K562 (cell line): ENCODE data around the gene FN1. TPM values are rescaled to one million over a fixed set of nuclear protein-coding genes. Genes with fewer than 3 reads are reported as not detected.

Source experiments
- ATAC-seq: fragments of 200-7000 bp; cut with Tn5 transposase; 3 replicates; pipeline ENCODE4 v1.9.1; 2020; ENCODE audit warnings: moderate library complexity
- BruUV-seq: library from RNA; stranded (reverse); fragments of 400-500 nt; replicated peaks from 2 replicates; lab custom pipeline; 2021; lab: Mats Ljungman, UMichigan
- CTCF ChIA-PET: fragments of 300-600 bp; formaldehyde crosslinking; extraction: SDS; loops from one replicate; lab custom pipeline; 2021; ENCODE audit warnings: low intra/inter-chr PET ratio; lab: Yijun Ruan, JAX
- POLR2A ChIA-PET: fragments of 300-600, 350-650 bp; sonication (Branson Sonifier 250); formaldehyde crosslinking; extraction: SDS; loops from one replicate; lab custom pipeline; 2021; ENCODE audit warnings: antibody characterized with exemption, inconsistent platforms; lab: Yijun Ruan, JAX
- DNase-seq, 4 experiments: peaks; one replicate each; pipeline versions ENCODE4 v3.0.0 to v3.0.0-alpha.2; 2011 to 2018; ENCODE audit warnings: low spot score in 3 of 4, mixed read lengths in 3 of 4; ENCODE audit errors: extremely low read depth in 1 of 4
- FAIRE-seq: peaks from 2 replicates; lab custom pipeline; 2011; peaks lifted over from hg19 to GRCh38; lab: Jason Lieb, UNC
- H2AFZ ChIP-seq: 2 replicates; pipeline ENCODE4 v1.6.0; 2011; ENCODE audit warnings: low read depth, low read length, control low read depth, inconsistent platforms
- H3K27ac ChIP-seq: fragments of 200-600 bp; 3 replicates; pipeline ENCODE4 v1.8.0; 2011; ENCODE audit warnings: low read depth, mild to moderate bottlenecking, control low read depth, inconsistent platforms, low read length, moderate library complexity, mixed read lengths; ENCODE audit errors: extremely low read depth
- H3K27me3 ChIP-seq, 2 experiments: fragments of 300-600 bp in 1 of 2; 2 replicates in 1 of 2; 3 replicates in 1 of 2; pipeline versions ENCODE4 v1.6.0 to v1.8.0; 2011; ENCODE audit warnings: inconsistent platforms in 2 of 2, low read length in 2 of 2, mild to moderate bottlenecking in 1 of 2, mixed read lengths in 1 of 2, moderate library complexity in 1 of 2; ENCODE audit not compliant: control insufficient read depth in 2 of 2, insufficient read depth in 2 of 2
- H3K36me3 ChIP-seq: fragments of 300-600 bp; 3 replicates; pipeline ENCODE4 v1.8.0; 2011; ENCODE audit warnings: mild to moderate bottlenecking, low read length, inconsistent platforms; ENCODE audit not compliant: control insufficient read depth, insufficient read depth
- H3K4me1 ChIP-seq, 2 experiments: fragments of 200-600 bp in 1 of 2; replicated peaks in 1 of 2; 2 replicates in 1 of 2; 3 replicates in 1 of 2; pipeline versions ENCODE4 v1.5.1 to v1.8.0; 2011; ENCODE audit warnings: inconsistent platforms in 2 of 2, low read length in 2 of 2, mild to moderate bottlenecking in 1 of 2, mixed read lengths in 1 of 2, moderate library complexity in 1 of 2; ENCODE audit not compliant: control insufficient read depth in 2 of 2, insufficient read depth in 2 of 2
- H3K4me2 ChIP-seq: 2 replicates; pipeline ENCODE4 v1.6.1; 2011; ENCODE audit warnings: low read length, control low read depth, inconsistent platforms, mixed read lengths; ENCODE audit not compliant: insufficient read depth
- H3K4me3 ChIP-seq: fragments of 200-600 bp; sonication (generic), shearing (Covaris generic); 2 replicates; pipeline ENCODE4 v1.5.1; 2016; ENCODE audit warnings: control low read depth, inconsistent platforms
- H3K79me2 ChIP-seq: fragments of 200-600 bp; 3 replicates; pipeline ENCODE4 v1.8.0; 2011; ENCODE audit warnings: low read length, inconsistent platforms; ENCODE audit not compliant: control insufficient read depth, insufficient read depth
- H3K9ac ChIP-seq, 2 experiments: 2 replicates each; pipeline versions ENCODE4 v1.6.0 to v1.6.1; 2011; ENCODE audit warnings: low read depth in 2 of 2, low read length in 2 of 2, control low read depth in 1 of 2, inconsistent platforms in 1 of 2, mild to moderate bottlenecking in 1 of 2, mixed read lengths in 1 of 2; ENCODE audit not compliant: insufficient read depth in 1 of 2
- H3K9me1 ChIP-seq: one replicate; pipeline ENCODE4 v1.6.0; 2011; ENCODE audit warnings: inconsistent platforms, mild to moderate bottlenecking, low read length, moderate library complexity; ENCODE audit not compliant: control insufficient read depth, insufficient read depth
- H3K9me3 ChIP-seq: replicated peaks from 2 replicates; pipeline ENCODE4 v1.5.1; 2011; ENCODE audit warnings: low read depth, low read length, inconsistent platforms; ENCODE audit not compliant: control insufficient read depth, insufficient read depth
- H4K20me1 ChIP-seq: replicated peaks from 2 replicates; pipeline ENCODE4 v1.6.1; 2011; ENCODE audit warnings: low read length, inconsistent platforms, mixed read lengths; ENCODE audit not compliant: control insufficient read depth, insufficient read depth
- CBX1 ChIP-seq: sonication (generic); IDR thresholded peaks from 2 replicates; pipeline ENCODE4 v1.6.1; 2016; ENCODE audit warnings: antibody characterized with exemption, low read depth, mild to moderate bottlenecking
- FUS ChIP-seq: fragments of 200-400 bp; formaldehyde crosslinking; optimal IDR thresholded peaks from 2 replicates; pipeline ENCODE3; 2017; ENCODE audit warnings: low read depth, low read length
- GTF2F1 ChIP-seq: IDR thresholded peaks from 2 replicates; pipeline ENCODE4 v1.6.1; 2011; ENCODE audit warnings: low read depth, low read length, improper control_type of control experiment
- HNRNPL ChIP-seq: fragments of 200-400 bp; formaldehyde crosslinking; IDR thresholded peaks from 2 replicates; pipeline ENCODE4 v1.6.1; 2017; ENCODE audit warnings: low read depth, mild to moderate bottlenecking, low read length
- JUNB ChIP-seq: fragments of 450-650 bp; formaldehyde crosslinking; conservative IDR thresholded peaks from 2 replicates; pipeline ENCODE4 v1.4.0; 2020; ENCODE audit warnings: mild to moderate bottlenecking
- KLF1 ChIP-seq: fragments of 450-650 bp; IDR thresholded peaks from 2 replicates; pipeline ENCODE4 v1.6.1; 2016; ENCODE audit warnings: missing genetic modification characterization, missing compliant biosample characterization
- MYNN ChIP-seq, 2 experiments: sonication (generic); formaldehyde crosslinking in 1 of 2; IDR thresholded peaks; 2 replicates each; pipeline versions ENCODE4 v1.5.0 to v1.6.1; 2016 to 2020; ENCODE audit warnings: antibody characterized with exemption in 1 of 2, missing genetic modification reagents in 1 of 2
- ZBTB11 ChIP-seq, 3 experiments: fragments of 200-800 bp in 1 of 3; fragments of 250-450 bp in 1 of 3; fragments of 450-650 bp in 1 of 3; sonication (Bioruptor Pico) in 1 of 3; sonication (Bioruptor generic) in 1 of 3; formaldehyde crosslinking in 1 of 3; IDR thresholded peaks; 2 replicates each; pipeline versions ENCODE4 v1.6.1 to v1.8.0; 2016 to 2022; ENCODE audit warnings: mild to moderate bottlenecking in 2 of 3, missing genetic modification characterization in 2 of 3, missing compliant biosample characterization in 1 of 3, moderate library complexity in 1 of 3
- ZBTB40 ChIP-seq, 2 experiments: fragments of 450-650 bp in 1 of 2; sonication (generic) in 1 of 2; formaldehyde crosslinking in 1 of 2; IDR thresholded peaks; 2 replicates each; pipeline versions ENCODE4 v1.7.1 to v1.9.0; 2016 to 2022; ENCODE audit warnings: inconsistent platforms in 1 of 2, mild to moderate bottlenecking in 1 of 2, missing genetic modification reagents in 1 of 2
- WGBS: fragments of 100-300 bp; shearing (Covaris generic); methylation state at CpG from one replicate; pipeline ENCODE4 v1.1.6; 2016; ENCODE audit warnings: low coverage, mixed read lengths; ENCODE audit not compliant: insufficient coverage; ENCODE audit errors: missing lambda C conversion rate; 5-methylcytosine and 5-hydroxymethylcytosine counted together
- in situ Hi-C: fragments of 300-500 bp; cut with MboI; formaldehyde crosslinking; loops from 4 replicates; pipeline ENCODE4 v1.15.0; 2018; ENCODE audit warnings: inconsistent platforms, mixed read lengths
- intact Hi-C: fragments of 100-400 bp; cut with micrococcal nuclease; formaldehyde crosslinking; loops from 2 replicates; pipeline ENCODE4 v1.14.2; 2022
- polyA plus RNA-seq, 8 experiments: library from polyadenylated mRNA; depleted of rRNA in 4 of 8; stranded (reverse) in 5 of 8; unstranded in 3 of 8; fragments of >200 nt; fragmentation: Nextera tagmentation in 2 of 8; fragmentation: Illumina TruSeq in 1 of 8; extraction: Ambion mirVana in 2 of 8; extraction: Trizol in 1 of 8; gene quantifications; 2 replicates each; pipeline versions ENCODE4 v1.2.1 to v1.2.3, GENCODE V29; 2011 to 2014; ENCODE audit warnings: inconsistent platforms in 1 of 8, missing spikeins in 1 of 8
- total RNA-seq, 7 experiments: library from RNA; depleted of rRNA in 6 of 7; stranded (reverse); fragments of >200 nt in 6 of 7; fragmentation: Illumina TruSeq in 2 of 7; extraction: Trizol in 2 of 7; gene quantifications; 2 replicates each; pipeline versions ENCODE4 v1.2.1 to v1.2.3, GENCODE V29; 2011 to 2021; ENCODE audit warnings: low replicate concordance in 1 of 7

FN1 gene
- total and polyA plus RNA-seq, 9 of the 15 experiments (the other 6 are each of a cell fraction or from before 2014, with no cell fraction given): 7.4 to 19.1 (median 11.2) TPM

DNA sequence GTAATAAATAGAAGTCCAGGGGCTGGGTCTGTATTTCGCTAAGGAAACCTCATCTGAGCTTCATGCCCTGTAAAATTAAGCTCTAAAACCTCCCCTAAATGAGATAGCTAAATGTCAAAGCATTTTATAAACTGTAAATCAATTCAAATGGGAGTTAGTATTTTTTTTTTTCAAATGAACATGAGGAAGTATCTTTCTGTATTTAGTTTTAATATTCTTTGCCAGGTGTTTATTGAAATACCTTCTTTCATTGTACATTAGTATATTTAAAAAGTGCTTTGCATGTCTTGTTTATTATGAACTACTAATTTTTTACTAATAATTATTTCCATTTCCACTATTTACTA lies 76.3 kb downstream of the FN1 start:
- Histone ChIP-seq H3K27ac (no peak overlapping the region), H3K4me2 (no peak overlapping the region), H3K4me3 (no peak overlapping the region), H3K79me2 (no peaks in the 10 kb centered on the region), H4K20me1 (no peaks in the 10 kb centered on the region), H3K9ac (no peak overlapping the region), H3K36me3 (peaks cover 17% of the 10 kb centered on the region; the same call in 1 of the 3 replicates), H3K9me3 (no peaks in the 10 kb centered on the region), H3K27me3 (no peaks in the 10 kb centered on the region), H2AFZ (no peak overlapping the region), H3K4me1 (peaks cover 0 to 6% of the 10 kb centered on the region in 2 experiments; a peak in 3 of 5 replicates), H3K9me1 (no peaks in the 10 kb centered on the region)
- BruUV-seq: no TSS peak
- no peak for FAIRE-seq
- CTCF ChIA-PET: no interaction called here
- no peak for DNase-seq
- in situ Hi-C loops (no loop called here), intact Hi-C loops (loop anchor here (10.0 kb wide), 1 partner anchor 575 kb away; no protein-coding TSS in a partner anchor)
- ATAC-seq: no peak
- 100% methylated on average over 1 of the region's 1 CpG for WGBS
- POLR2A ChIA-PET: interaction anchor here (1.2 kb wide), 1 partner anchor 20 kb away, joined by 5 read pairs; no protein-coding TSS in a partner anchor
- TF ChIP-seq CBX1 (no peak), HNRNPL (no peak), MYNN (IDR thresholded peaks at IDR 0.05) (no peak), MYNN (CRISPR knock-in tag; IDR thresholded peaks at IDR 0.05) (no peak), ZBTB40 (IDR thresholded peaks at IDR 0.05) (no peak), ZBTB40 (CRISPR knock-in tag; IDR thresholded peaks at IDR 0.05) (no peak), ZBTB11 (CRISPR knock-in tag; IDR thresholded peaks at IDR 0.05) (no peak), JUNB (CRISPR knock-in tag) (no peak), KLF1 (tag) (no peak), FUS (no peak), GTF2F1 (no peak)
